Activated CD4-positive, alpha-beta memory T cell treated with anti-CD3 and anti-CD28 coated beads for 36 hours (primary cell): ENCODE data around the gene UNCX. TPM values are rescaled to one million over a fixed set of nuclear protein-coding genes. Genes with fewer than 3 reads are reported as not detected.
A peak's percentile ranks its signal among the peaks of the same experiment; 100 is the strongest.
"Not testable (repeated sequence)": the region's sequence is repeated elsewhere in the genome, so short reads cannot be mapped to it uniquely, and the experiment has no call there.

Experiments
- CTCF ChIA-PET: fragments of 350-600 bp; sonication (Branson Sonifier 250); formaldehyde crosslinking; loops from one replicate; lab custom pipeline; 2021; ENCODE audit warnings: antibody characterized with exemption, inconsistent platforms; lab: Charles Lee
- POLR2A ChIA-PET: fragments of 350-600 bp; sonication (Branson Sonifier 250); formaldehyde crosslinking; loops from one replicate; lab custom pipeline; 2021; ENCODE audit warnings: antibody characterized with exemption; lab: Charles Lee
- DNase-seq: peaks from one replicate; pipeline ENCODE4 v3.0.0-alpha.2; 2020
- H3K27ac Mint-ChIP-seq: one replicate; pipeline ENCODE4 v1.8.0; 2021; ENCODE audit warnings: mixed read lengths
- H3K27me3 Mint-ChIP-seq: one replicate; pipeline ENCODE4 v1.8.0; 2021; ENCODE audit warnings: mixed read lengths
- H3K36me3 Mint-ChIP-seq: one replicate; pipeline ENCODE4 v1.8.0; 2021; ENCODE audit warnings: mixed read lengths
- H3K4me1 Mint-ChIP-seq: one replicate; pipeline ENCODE4 v1.8.0; 2021; ENCODE audit warnings: low read depth, mixed read lengths
- H3K4me3 Mint-ChIP-seq: one replicate; pipeline ENCODE4 v1.8.0; 2021; ENCODE audit warnings: mild to moderate bottlenecking, mixed read lengths
- H3K9me3 Mint-ChIP-seq: one replicate; pipeline ENCODE4 v1.8.0; 2021; ENCODE audit warnings: mixed read lengths
- intact Hi-C: fragments of 100-400 bp; cut with micrococcal nuclease; formaldehyde crosslinking; loops from one replicate; pipeline ENCODE4 v1.15.1; 2023
- total RNA-seq, 2 experiments: library from RNA; stranded (reverse); gene quantifications; one replicate each; pipeline ENCODE4 v1.2.3, GENCODE V29; 2021

UNCX gene
- total RNA-seq, 2 experiments from 2014 or later: not detected

- Mint-ChIP-seq H3K27ac (no peak overlapping the region), H3K27me3 (peaks cover 27% of the 10 kb centered on the region), H3K4me1 (peaks cover 2% of the 10 kb centered on the region), H3K36me3 (no peaks in the 10 kb centered on the region), H3K4me3 (no peak overlapping the region), H3K9me3 (no peaks in the 10 kb centered on the region)
- no peak for DNase-seq
- ChIA-PET CTCF (no interaction called here), POLR2A (no interaction called here)
- intact Hi-C loops: no loop called here
These were observed 25.2 kb downstream of the UNCX start for GRCh38 chr7:1257863-1258262.

DNA sequence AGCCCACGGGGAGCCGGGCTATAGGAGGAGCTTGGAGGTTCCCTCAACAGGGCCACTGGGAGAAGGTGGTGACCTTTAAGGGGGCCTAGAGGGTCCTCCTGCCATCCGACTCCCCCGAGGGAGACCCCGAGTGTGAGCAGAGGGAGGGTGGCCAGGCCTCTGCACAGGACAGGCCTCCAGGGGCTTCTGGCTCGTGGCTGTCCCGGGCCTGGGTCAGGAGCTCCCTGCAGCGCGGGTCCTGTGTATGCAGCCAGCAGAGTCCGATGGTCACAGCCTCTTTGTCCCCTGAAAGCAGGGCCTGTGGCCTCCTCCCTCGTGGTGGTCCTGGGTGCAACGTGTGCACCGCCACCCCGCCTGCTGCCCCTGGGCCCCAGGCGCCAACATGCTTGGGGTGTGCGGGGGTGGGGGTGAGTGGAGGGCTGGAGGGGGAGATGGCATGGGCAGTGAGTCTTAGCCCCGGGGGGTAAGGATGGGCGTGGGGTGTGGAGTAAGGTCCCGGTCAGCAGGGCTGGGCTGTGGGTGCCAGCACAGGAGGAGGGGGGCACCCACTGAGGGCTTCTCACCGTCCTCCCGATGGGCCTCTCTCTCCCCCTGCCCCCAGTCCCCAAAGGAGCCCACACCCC is 27.1 kb downstream of the UNCX start:
- Mint-ChIP-seq H3K4me1 (peaks cover 2% of the 10 kb centered on the region), H3K27ac (no peak overlapping the region), H3K27me3 (peaks cover 21% of the 10 kb centered on the region), H3K9me3 (no peaks in the 10 kb centered on the region), H3K36me3 (no peaks in the 10 kb centered on the region), H3K4me3 (no peak overlapping the region)
- CTCF ChIA-PET: no interaction called here
- intact Hi-C loops: no loop called here
- POLR2A ChIA-PET: no interaction called here
- DNase-seq: no peak

DNA sequence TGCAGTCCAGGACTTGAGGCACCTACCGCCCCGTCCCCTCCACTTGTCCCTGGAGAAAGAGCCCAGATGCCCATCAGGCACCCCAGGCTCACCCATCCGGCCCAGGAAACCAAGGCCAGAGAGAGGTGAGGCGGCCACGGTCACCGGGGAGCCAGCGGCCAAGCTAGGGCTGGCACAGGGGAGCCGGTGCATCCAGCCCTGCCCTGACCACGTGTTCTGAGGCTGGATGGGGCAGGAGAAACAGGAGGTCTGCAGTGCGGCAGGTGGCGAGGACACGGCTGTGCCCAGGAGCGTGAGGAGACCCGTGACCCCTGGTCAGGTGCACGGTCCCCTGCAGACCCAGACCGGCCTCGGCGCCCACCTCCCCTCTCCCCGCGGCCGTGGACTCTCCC is 27.6 kb downstream of the UNCX start:
- Mint-ChIP-seq H3K4me3 (no peak overlapping the region), H3K27me3 (peaks cover 25% of the 10 kb centered on the region), H3K27ac (no peak overlapping the region), H3K9me3 (no peaks in the 10 kb centered on the region), H3K4me1 (peaks cover 2% of the 10 kb centered on the region), H3K36me3 (no peaks in the 10 kb centered on the region)
- ChIA-PET POLR2A (no interaction called here), CTCF (no interaction called here)
- no peak for DNase-seq
- intact Hi-C loops: no loop called here

GRCh38 chr7:1261036-1261435 is 28.4 kb downstream of the UNCX start:
- H3K27me3 Mint-ChIP-seq: peaks cover 26% of the 10 kb centered on the region
- H3K9me3 Mint-ChIP-seq, CTCF ChIA-PET, POLR2A ChIA-PET, H3K36me3 Mint-ChIP-seq, DNase-seq, H3K27ac Mint-ChIP-seq, intact Hi-C loops, H3K4me1 Mint-ChIP-seq, H3K4me3 Mint-ChIP-seq: not testable (repeated sequence)

- POLR2A ChIA-PET: no interaction called here
- Mint-ChIP-seq H3K9me3 (no peaks in the 10 kb centered on the region), H3K27me3 (peaks cover 23% of the 10 kb centered on the region), H3K36me3 (no peaks in the 10 kb centered on the region), H3K4me3 (no peak overlapping the region), H3K4me1 (no peaks in the 10 kb centered on the region), H3K27ac (no peak overlapping the region)
- intact Hi-C loops: no loop called here
- DNase-seq: no peak
- CTCF ChIA-PET: no interaction called here
These were observed 29.8 kb downstream of the UNCX start for GRCh38 chr7:1262441-1262840.

DNA sequence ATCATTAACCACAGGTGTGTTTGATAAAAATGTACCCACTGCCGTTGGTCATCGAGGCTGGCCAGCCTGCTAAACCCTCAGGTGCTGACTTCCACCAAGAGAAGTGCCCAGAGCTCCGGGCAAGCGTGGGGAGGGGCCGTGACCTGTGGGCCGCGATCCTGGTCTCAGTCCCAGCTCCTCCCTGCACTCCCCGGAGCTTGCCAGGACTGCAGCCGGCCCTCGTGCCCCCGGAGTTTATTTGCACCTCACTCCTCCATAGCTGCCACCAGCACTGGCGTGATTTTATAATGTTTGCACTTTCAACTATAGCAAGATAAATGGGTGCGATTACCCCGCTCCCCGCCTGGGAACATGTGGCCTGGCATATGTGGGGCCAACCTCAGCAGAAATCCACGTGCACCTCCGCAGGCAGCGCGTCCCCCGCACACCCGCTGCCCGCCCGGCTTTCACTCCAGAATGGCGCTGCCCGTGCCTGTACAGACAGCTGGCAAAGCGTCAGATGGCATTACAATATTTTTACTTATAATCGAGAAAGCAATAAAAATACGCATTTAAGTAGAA is 30.8 kb downstream of the UNCX start:
- DNase-seq: no peak
- no peaks in the 10 kb centered on the region for H3K9me3 Mint-ChIP-seq
- intact Hi-C loops: no loop called here
- H3K27me3 Mint-ChIP-seq: peaks cover 23% of the 10 kb centered on the region
- no peaks in the 10 kb centered on the region for H3K36me3 Mint-ChIP-seq
- CTCF ChIA-PET: no interaction called here
- no peaks in the 10 kb centered on the region for H3K4me1 Mint-ChIP-seq
- no peak overlapping the region for H3K4me3 Mint-ChIP-seq
- no peak overlapping the region for H3K27ac Mint-ChIP-seq
- POLR2A ChIA-PET: no interaction called here

- CTCF ChIA-PET: no interaction called here
- intact Hi-C loops: no loop called here
- Mint-ChIP-seq H3K4me1 (no peaks in the 10 kb centered on the region), H3K27ac (no peak overlapping the region), H3K9me3 (no peaks in the 10 kb centered on the region), H3K36me3 (no peaks in the 10 kb centered on the region), H3K4me3 (no peak overlapping the region), H3K27me3 (peaks cover 28% of the 10 kb centered on the region)
- POLR2A ChIA-PET: no interaction called here
- no peak for DNase-seq
These were observed 31.9 kb downstream of the UNCX start for GRCh38 chr7:1264345-1265280.

- no peak overlapping the region for H3K27ac Mint-ChIP-seq
- no peak for DNase-seq
- ChIA-PET POLR2A (no interaction called here), CTCF (no interaction called here)
- H3K9me3 Mint-ChIP-seq: no peaks in the 10 kb centered on the region
- H3K27me3 Mint-ChIP-seq: peaks cover 29% of the 10 kb centered on the region
- no peaks in the 10 kb centered on the region for H3K4me1 Mint-ChIP-seq
- no peak overlapping the region for H3K4me3 Mint-ChIP-seq
- H3K36me3 Mint-ChIP-seq: no peaks in the 10 kb centered on the region
- intact Hi-C loops: no loop called here
These were observed 34.6 kb downstream of the UNCX start for GRCh38 chr7:1267016-1267900.

DNA sequence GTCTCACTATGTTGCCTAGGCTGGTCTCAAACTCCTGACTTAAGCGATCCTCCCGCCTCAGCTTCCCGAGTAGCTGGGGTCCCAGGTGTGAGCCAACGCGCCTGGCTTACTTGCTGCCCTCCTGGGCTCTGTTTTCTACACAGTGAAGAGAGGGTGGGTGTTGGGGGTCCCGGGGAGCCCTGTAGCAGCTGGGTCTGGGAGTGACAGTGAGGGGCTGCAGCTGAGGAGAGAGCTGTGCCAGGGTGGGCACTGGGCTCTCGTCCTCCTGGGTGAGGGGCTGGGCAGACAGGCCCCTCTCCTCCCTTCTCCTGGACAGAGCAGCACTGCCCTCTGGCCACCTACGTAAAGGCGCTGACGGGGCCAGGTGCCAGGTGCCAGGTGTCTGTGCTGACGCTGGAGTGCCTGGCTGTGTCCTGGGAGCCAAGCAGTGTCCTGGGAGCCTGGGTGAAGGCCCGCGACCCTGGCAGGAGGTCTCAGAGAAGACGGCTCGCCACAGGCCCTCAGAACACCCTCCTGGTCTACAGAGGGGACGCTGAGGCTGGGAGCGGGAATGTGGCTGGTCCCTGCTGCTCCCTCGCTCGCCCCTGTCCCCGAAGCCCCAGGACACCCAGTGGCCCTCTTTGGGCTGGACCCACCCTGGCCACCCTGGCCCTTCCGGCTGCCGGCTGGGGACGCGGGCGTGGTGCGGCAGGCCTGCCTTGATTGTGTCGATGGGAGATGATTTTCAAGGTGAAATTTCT is 35.6 kb downstream of the UNCX start:
- ChIA-PET CTCF (no interaction called here), POLR2A (no interaction called here)
- no peak for DNase-seq
- no peaks in the 10 kb centered on the region for H3K36me3 Mint-ChIP-seq
- no peak overlapping the region for H3K27ac Mint-ChIP-seq
- peaks cover 29% of the 10 kb centered on the region for H3K27me3 Mint-ChIP-seq
- no peaks in the 10 kb centered on the region for H3K4me1 Mint-ChIP-seq
- intact Hi-C loops: no loop called here
- no peaks in the 10 kb centered on the region for H3K9me3 Mint-ChIP-seq
- no peak overlapping the region for H3K4me3 Mint-ChIP-seq

DNA sequence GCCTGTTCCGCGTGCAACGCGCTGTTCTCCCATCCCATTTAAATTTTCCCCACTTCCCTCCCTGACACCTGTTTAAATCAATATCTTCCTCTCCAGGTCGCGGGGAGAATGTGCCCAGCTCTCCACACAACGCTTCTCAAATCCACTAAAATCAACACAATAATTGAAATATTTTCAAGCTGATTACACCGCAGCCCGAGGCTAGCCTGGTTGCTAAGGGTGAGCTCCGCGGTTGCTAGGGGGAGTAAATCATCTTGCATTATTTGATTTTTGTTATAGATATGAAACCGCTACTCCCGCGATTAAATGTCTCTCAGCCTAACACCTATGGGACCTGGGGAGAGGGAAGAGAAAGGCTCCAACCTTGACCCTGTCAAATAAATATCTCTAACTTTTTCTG is 36.2 kb downstream of the UNCX start:
- peaks cover 26% of the 10 kb centered on the region for H3K27me3 Mint-ChIP-seq
- no peaks in the 10 kb centered on the region for H3K4me1 Mint-ChIP-seq
- no peaks in the 10 kb centered on the region for H3K9me3 Mint-ChIP-seq
- no peak for DNase-seq
- no peak overlapping the region for H3K27ac Mint-ChIP-seq
- intact Hi-C loops: no loop called here
- POLR2A ChIA-PET: no interaction called here
- peak overlapping the region; percentile 17 for H3K4me3 Mint-ChIP-seq
- H3K36me3 Mint-ChIP-seq: no peaks in the 10 kb centered on the region
- CTCF ChIA-PET: no interaction called here

- Mint-ChIP-seq H3K27me3 (peaks cover 26% of the 10 kb centered on the region), H3K27ac (no peak overlapping the region), H3K9me3 (no peaks in the 10 kb centered on the region), H3K4me1 (no peaks in the 10 kb centered on the region), H3K4me3 (no peak overlapping the region), H3K36me3 (no peaks in the 10 kb centered on the region)
- ChIA-PET CTCF (no interaction called here), POLR2A (no interaction called here)
- intact Hi-C loops: no loop called here
- DNase-seq: no peak
These were observed 36.7 kb downstream of the UNCX start for GRCh38 chr7:1269336-1269890.
